ENCODE data around the gene CFAP20DC. TPM values are rescaled to one million over a fixed set of nuclear protein-coding genes. Genes with fewer than 3 reads are reported as not detected.

The CFAP20DC gene
- polyA plus RNA-seq, 2 of the 4 experiments (the other 2 are of a cell fraction), result 2.5 to 6.0 TPM

GRCh38 chr3:58899953-58900298, 149.9 kb downstream of the CFAP20DC start:
- ATAC-seq (no peak), DNase-seq (ENCODE audit: low read depth in 1 of 2, low spot score in 1 of 2) (no peak), FAIRE-seq (no peak)
- H3K4me2 ChIP-seq, result no peak overlapping the region
- 27% methylated on average over 2 of the region's 2 CpGs for WGBS (ENCODE audit: missing lambda C conversion rate)
- TF ChIP-seq CHD4 (IDR thresholded peaks at IDR 0.05; ENCODE audit: borderline replicate concordance) (no peak), EP300 (IDR thresholded peaks at IDR 0.05) (no peak), MAX (IDR thresholded peaks at IDR 0.05) (no peak), CEBPB (IDR thresholded peaks at IDR 0.05) (no peak), ZSCAN20 (CRISPR knock-in tag; IDR thresholded peaks at IDR 0.05) (no peak), RAD21 (conservative IDR thresholded peaks at IDR 0.05 in 1 of 2, IDR thresholded peaks at IDR 0.05 in 1 of 2) (no peak), ZFP36 (IDR thresholded peaks at IDR 0.05; ENCODE audit: borderline replicate concordance, partially characterized antibody) (no peak), FOSB (CRISPR knock-in tag; IDR thresholded peaks at IDR 0.05) (no peak), ESRRA (IDR thresholded peaks at IDR 0.05; ENCODE audit: borderline replicate concordance, low read length) (no peak), POLR2AphosphoS2 (conservative IDR thresholded peaks at IDR 0.05; ENCODE audit: low read length) (no peak), SREBF2 (IDR thresholded peaks at IDR 0.05) (no peak)
- ChIA-PET CTCF (no interaction called here), POLR2A (no interaction called here)
- no peaks in the 10 kb centered on the region for H3K9me3 ChIP-seq
- H3K27ac ChIP-seq, result no peak overlapping the region
- H3K4me1 ChIP-seq, result no peaks in the 10 kb centered on the region
- no peak overlapping the region for H3K4me3 ChIP-seq

- ATAC-seq (no peak), FAIRE-seq (no peak), DNase-seq (ENCODE audit: low read depth in 1 of 2, low spot score in 1 of 2) (no peak)
- Histone ChIP-seq H3K27ac (no peak overlapping the region), H3K4me3 (no peak overlapping the region), H3K9me3 (no peaks in the 10 kb centered on the region), H3K4me1 (no peaks in the 10 kb centered on the region), H3K4me2 (no peak overlapping the region)
- ChIA-PET CTCF (no interaction called here), POLR2A (no interaction called here)
- WGBS (ENCODE audit: missing lambda C conversion rate), result 37% methylated on average over 4 of the region's 8 CpGs
- TF ChIP-seq USF2 (IDR thresholded peaks at IDR 0.05) (no peak), MYC (IDR thresholded peaks at IDR 0.05; ENCODE audit: borderline replicate concordance, low read length) (no peak), FOSB (CRISPR knock-in tag; IDR thresholded peaks at IDR 0.05) (no peak), HES2 (IDR thresholded peaks at IDR 0.05) (no peak), RFX5 (IDR thresholded peaks at IDR 0.05) (no peak), RCOR1 (IDR thresholded peaks at IDR 0.05; ENCODE audit: low read depth, low read length) (no peak), ZFP36 (IDR thresholded peaks at IDR 0.05; ENCODE audit: borderline replicate concordance, partially characterized antibody) (no peak), EHF (CRISPR knock-in tag; IDR thresholded peaks at IDR 0.05) (no peak), FOXS1 (CRISPR knock-in tag; IDR thresholded peaks at IDR 0.05) (no peak), PHF8 (IDR thresholded peaks at IDR 0.05; ENCODE audit: borderline replicate concordance, low read depth) (no peak), REST (IDR thresholded peaks at IDR 0.05) (no peak), EHMT2 (IDR thresholded peaks at IDR 0.05; ENCODE audit: low read depth) (no peak), RARB (CRISPR knock-in tag; IDR thresholded peaks at IDR 0.05) (no peak), MAX (IDR thresholded peaks at IDR 0.05) (no peak), ATOH8 (CRISPR knock-in tag; IDR thresholded peaks at IDR 0.05; ENCODE audit: low read depth) (no peak)
Observed at GRCh38 chr3:58899159-58899952, 150.5 kb downstream of the CFAP20DC start.

All from A549 (cell line).